Colon (tissue), 2 donors: ENCODE results near the gene SHB.

Experiments
- FAIRE-seq: peaks from 2 replicates; lab custom pipeline; 2012; peaks lifted over from hg19 to GRCh38; lab: Jason Lieb, UNC
- donor health status: control.
- donor health status: control.

Gene SHB

GRCh38 chr9:37988602-37989001 lies 80.4 kb downstream of the SHB start:
- FAIRE-seq, result no peak

GRCh38 chr9:37988041-37988440 lies 81.0 kb downstream of the SHB start:
- no peak for FAIRE-seq

- no peak for FAIRE-seq
These were observed 81.5 kb downstream of the SHB start for GRCh38 chr9:37987467-37987981.

GRCh38 chr9:37986771-37987258 lies 82.2 kb downstream of the SHB start:
- FAIRE-seq, result no peak

GRCh38 chr9:37986001-37986400 lies 83.0 kb downstream of the SHB start:
- FAIRE-seq, result no peak

- no peak for FAIRE-seq
These were observed 84.1 kb downstream of the SHB start for GRCh38 chr9:37984672-37985611.

GRCh38 chr9:37984278-37984671 lies 84.8 kb downstream of the SHB start:
- FAIRE-seq, result no peak

GRCh38 chr9:37983381-37984067 lies 85.5 kb downstream of the SHB start:
- FAIRE-seq, result no peak

GRCh38 chr9:37979844-37980243 lies 89.2 kb downstream of the SHB start:
- no peak for FAIRE-seq

- no peak for FAIRE-seq
These were observed 90.0 kb downstream of the SHB start for GRCh38 chr9:37978983-37979382.

- no peak for FAIRE-seq
These were observed 90.6 kb downstream of the SHB start for GRCh38 chr9:37978481-37978864.

GRCh38 chr9:37977851-37978480 lies 91.1 kb downstream of the SHB start:
- no peak for FAIRE-seq

- no peak for FAIRE-seq
These were observed 92.1 kb downstream of the SHB start for GRCh38 chr9:37976714-37977477.

GRCh38 chr9:37975639-37976038 lies 93.4 kb downstream of the SHB start:
- no peak for FAIRE-seq

- no peak for FAIRE-seq
These were observed 94.4 kb downstream of the SHB start for GRCh38 chr9:37974506-37975173.

GRCh38 chr9:37972351-37972848 lies 96.6 kb downstream of the SHB start:
- FAIRE-seq, result no peak

GRCh38 chr9:37971691-37972090 lies 97.3 kb downstream of the SHB start:
- FAIRE-seq, result no peak

- FAIRE-seq, result no peak
These were observed 97.9 kb downstream of the SHB start for GRCh38 chr9:37971108-37971459.

GRCh38 chr9:37970301-37971107 lies 98.5 kb downstream of the SHB start:
- no peak for FAIRE-seq
